Astrocyte (in vitro differentiated cells and primary cell): ENCODE results near the gene UNCX.

Experiments used
- CTCF ChIP-seq: IDR thresholded peaks from 2 replicates; pipeline ENCODE4 v1.5.1; 2011; ENCODE audit warnings: low read depth, mild to moderate bottlenecking, inconsistent platforms, low read length, moderate library complexity; ENCODE audit not compliant: insufficient read depth
- EZH2 ChIP-seq: IDR thresholded peaks from 2 replicates; pipeline ENCODE4 v1.6.1; 2012; ENCODE audit warnings: mild to moderate bottlenecking, low read length, inconsistent platforms; ENCODE audit not compliant: insufficient read depth

- TF ChIP-seq CTCF (no peak), EZH2 (no peak)
Observed at GRCh38 chr7:1201916-1202315, 30.8 kb upstream of the UNCX start.
